GM18861 (cell line): ENCODE measurements around the gene B4GALNT2.

Experiments used
- ATAC-seq: cut with Tn5 transposase; IDR thresholded peaks from one replicate; pipeline ENCODE4 v1.9.1; 2021; ENCODE audit not compliant: unreplicated experiment

Gene B4GALNT2

DNA sequence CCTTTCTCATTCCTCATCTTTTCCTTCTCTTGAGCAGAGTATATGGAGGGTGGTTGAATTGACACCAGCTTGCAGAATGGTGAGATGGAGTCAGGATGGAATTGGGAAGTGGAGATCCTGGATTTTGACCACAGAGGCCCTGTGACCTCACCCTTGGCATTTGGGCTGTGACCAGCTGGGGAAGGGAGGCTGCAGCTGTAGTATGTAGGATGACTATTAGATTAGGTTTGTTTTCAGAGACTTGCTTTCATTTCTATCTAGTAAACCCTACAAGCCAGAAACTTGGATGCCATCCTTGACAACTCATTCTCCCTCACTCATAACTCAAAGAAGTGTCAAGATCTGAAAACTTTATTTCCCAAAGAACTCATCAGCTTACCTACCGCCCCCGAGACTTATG is 71.9 kb downstream of the B4GALNT2 start:
- ATAC-seq, result no peak

DNA sequence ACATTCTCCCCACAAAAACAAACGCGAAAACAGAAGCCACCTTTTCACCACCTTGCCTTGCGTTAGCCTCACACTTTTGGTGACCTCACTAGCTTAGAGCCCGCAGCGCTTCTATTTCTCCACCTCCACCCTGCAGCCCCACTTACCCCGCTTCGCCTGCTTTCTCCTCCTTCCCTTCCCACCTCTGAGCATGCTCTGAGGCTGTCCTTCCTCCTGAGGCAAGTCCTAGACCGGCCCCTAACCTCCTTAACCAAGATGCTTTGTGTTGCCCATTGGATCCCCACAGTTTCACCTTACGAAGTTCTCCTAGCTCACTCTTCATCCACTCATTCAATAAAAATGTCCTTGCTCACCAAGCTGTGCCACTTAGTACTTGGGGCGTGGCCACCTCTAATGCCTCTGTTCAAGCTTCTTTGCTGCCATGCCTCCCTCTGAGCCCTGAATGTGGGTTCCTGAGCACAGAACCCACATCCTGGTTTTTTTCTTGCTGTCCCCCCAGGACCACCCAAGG is 76.5 kb downstream of the B4GALNT2 start:
- no peak for ATAC-seq

DNA sequence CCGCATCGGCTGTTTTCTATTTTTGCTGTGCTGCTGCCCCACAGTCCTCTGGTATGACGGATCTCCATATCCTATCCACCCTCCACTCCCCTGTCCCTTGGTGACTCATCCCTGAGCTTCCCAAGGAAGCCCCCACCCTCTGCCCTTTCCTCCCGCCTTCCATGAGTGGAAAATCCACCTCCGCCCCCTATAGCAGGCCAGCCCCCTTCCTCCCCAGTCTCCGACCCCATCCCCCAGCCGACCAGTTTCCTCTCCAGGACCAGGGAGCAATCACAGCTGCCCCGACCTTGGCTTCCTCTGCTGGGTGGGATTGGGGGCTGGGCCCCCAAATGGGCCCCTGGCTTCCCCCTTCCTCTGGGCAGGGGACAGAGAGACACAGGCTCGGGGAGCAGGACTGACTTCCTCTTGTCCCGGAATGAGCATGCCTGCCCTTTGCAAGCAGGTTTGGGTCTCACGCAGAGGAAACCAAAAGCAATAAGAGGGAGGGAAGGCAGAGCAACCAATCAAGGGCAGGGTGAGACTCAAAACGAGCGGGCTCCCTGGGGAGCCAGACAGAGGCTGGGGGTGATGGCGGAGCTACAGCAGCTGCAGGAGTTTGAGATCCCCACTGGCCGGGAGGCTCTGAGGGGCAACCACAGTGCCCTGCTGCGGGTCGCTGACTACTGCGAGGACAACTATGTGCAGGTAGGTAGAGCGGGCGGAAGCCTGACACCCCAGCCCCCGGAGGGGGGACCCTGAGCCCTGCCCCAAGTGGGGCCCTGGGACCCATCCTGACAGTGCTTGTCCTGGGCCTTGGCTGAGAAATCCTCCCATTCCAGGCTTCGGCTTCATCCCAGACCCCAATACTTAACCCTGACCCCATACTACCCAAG is 77.8 kb downstream of the B4GALNT2 start, which contains the start of the genes ABI3 and GNGT2:
TSS of gene ABI3 (plus strand) at position 550 of the 872 bp plus-strand sequence. CDS start at position 568, 18 bp downstream.
TSS of gene GNGT2 (minus strand) at position 417 of the 872 bp plus-strand sequence. CDS start 3,152 bp downstream, outside the sequence.
- no peak for ATAC-seq

DNA sequence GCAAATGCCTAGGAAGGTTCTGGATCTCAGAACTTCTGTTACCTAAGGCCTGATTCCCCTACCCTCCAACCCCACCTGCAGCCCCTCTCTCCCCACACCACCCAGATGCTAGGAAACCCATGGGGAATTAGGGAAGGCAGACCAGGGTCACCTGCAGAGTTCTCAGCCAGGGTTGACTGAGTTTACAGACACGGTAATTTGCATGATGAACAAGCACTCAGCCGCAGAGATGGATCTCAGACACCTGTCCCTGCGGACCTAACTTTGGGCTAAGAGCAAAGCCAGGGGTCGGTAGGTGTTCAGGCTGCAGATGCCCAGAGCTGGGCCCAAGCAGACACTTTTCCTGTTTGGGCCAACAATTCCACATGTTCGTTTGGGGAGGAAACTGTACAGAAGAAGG is 80.8 kb downstream of the B4GALNT2 start:
- no peak for ATAC-seq

DNA sequence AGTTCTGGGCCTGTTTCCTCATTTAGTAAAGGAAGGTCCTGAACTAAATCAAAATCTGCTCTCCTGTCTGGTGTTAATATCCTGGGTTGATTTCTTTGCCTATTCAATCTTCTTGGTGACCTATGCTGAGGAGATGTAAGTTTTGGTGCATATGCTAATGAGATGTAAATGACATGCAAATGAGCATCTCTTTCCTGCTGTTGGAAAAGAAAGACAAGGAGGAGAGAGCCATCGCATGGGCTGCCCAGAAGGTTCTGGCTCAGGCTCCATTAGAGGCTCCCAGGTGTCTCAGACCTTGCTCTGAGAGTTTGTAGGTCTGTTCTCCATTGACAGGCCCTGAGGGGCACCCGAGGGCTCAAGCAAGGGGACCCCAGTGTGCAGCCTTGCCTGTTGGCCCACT is 81.3 kb downstream of the B4GALNT2 start:
- no peak for ATAC-seq

DNA sequence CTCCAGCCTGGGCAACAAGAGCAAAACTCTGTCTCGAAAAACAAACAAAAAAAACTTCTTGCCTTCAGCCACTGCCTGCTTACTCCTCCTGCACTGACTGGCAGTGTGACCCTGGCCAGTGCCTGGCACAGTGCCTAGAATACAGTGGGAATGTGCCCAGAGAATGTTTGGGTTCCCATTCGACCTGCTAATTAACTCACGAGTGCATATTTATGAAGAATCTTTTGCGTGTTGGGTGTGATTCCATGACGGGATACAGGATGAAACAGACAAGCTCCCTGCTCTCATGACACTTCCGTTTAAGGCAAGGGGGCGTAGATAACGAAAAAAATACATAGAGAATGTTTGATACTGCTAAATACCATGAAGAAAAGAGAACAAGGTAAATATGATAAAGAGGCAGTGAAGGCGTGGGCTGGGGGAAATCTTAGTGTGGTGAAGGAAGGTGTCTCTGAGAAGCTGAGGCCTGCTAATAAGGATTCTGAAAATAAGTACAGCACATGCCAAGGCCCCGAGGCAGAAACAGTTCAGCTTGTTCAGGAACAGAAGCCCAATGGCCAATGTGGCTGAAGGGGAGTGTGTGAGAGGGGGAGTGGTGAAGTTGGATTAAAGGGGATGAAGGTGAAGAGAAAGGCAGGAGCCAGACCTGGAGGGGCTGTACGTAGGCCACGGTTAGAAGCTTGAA is 82.2 kb downstream of the B4GALNT2 start:
- no peak for ATAC-seq

DNA sequence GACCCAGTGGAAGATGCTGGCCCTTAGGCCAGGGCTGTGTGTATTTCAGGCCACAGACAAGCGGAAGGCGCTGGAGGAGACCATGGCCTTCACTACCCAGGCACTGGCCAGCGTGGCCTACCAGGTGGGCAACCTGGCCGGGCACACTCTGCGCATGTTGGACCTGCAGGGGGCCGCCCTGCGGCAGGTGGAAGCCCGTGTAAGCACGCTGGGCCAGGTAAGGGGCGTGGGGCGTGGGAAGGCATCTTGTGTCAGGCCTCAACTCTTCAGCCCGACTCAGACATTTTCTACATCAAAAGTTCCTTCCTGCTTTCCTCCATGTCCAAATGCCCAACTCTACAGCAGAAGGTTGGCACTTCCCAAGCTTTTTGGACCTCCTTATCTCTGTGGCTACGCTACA is 83.9 kb downstream of the B4GALNT2 start:
- ATAC-seq, result no peak

DNA sequence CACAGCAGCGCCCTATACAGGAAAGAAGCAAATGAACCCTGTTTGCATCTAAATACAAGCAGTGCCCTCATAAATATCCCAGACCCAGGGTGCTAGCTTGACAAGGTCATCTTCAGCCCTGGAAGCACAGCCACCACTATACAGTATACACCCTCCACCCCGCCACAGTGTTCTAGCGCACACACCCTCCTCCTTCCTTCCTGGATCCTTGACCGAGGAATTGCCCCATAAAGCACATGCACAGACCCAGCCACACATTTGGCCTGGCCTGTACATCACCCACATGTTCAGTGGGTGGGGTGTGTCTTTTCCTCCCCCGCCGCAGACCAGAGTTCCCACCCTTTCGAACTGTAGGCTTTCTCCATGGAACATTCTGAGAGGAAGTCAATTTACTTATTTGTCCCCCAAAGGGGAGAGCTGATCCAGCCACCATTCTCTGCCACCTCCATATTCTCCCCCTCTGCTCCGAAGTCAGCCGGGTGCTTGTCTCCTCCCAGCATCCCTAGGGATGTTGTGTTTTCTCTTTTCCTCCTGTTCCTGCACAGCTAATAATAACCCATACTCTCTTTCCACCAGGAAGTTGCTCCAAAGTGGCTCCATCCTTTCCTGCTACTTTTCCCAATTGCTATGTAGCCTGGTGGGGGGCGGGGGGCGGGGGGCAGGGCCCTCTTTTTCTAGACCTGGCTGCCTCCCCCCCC is 84.5 kb downstream of the B4GALNT2 start:
- ATAC-seq, result no peak

DNA sequence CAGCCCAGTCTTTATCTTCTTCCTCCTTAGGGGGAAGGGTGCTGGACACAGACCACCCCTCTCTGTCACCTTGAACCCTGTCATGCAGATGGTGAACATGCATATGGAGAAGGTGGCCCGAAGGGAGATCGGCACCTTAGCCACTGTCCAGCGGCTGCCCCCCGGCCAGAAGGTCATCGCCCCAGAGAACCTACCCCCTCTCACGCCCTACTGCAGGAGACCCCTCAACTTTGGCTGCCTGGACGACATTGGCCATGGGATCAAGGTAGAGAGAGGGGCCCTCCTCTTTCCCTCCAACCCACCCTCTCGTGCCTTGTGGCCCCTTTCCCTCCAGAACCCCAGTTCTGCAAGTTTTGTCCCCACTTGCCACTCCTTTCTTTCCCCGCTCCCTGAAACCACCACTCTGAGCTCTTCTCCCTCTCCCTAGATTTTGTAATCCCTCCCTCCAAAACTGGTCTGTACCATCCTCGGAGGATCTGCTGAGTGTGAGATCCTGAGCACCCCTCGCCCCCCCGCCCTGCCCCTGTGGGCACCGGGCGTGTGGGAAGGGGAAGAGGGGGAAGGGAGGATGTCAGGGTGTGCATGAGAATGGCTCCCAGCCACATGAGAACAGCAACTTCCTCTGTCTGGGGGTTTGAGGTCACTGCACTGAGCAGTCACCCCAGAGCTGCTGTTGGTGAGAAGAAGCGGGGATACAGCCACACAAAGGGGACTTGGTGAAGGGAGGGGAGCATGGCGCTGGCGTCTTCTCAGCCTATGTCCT is 85.3 kb downstream of the B4GALNT2 start:
- ATAC-seq, result peak; percentile 52

DNA sequence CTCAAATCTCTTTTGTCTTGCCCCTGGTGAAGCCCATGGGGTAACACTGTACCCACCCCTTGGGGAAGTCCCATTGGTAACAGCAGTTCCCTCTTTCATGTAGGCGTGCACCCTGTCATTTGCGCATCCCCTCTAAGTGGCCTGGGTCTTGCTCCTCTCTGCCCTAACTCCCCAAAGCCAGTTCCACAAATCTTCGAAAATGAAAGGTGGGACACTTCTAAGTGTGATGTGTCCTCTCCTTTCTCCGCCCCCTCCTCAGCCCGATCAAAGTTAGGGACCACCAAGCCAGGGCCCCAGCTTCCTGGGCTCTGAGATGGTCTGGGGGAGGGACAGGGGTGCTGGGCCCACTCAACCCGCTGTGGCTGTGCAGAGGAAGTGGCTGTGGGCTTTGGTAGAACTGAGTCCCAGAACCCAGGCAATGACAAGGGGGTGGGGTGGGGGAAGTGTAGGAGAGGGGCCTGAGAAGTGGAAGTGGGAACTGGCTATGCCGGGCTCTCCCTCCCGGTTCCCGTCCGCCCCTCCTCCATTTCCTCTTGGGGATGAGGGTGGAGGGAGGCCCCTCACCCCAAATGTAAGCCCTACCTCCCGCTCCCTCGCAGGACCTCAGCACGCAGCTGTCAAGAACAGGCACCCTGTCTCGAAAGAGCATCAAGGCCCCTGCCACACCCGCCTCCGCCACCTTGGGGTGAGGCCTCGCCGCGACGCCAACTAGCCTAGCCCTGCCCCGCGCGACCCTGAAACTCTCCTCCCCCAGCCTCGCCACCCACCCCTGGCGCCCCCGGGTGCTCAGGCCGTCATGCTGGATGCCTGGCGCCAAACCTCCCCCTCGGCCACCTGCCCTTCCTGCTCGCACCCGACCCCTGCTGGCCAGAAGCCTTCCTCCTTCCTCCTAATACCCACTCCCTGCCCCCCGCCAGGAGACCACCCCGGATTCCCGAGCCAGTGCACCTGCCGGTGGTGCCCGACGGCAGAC is 86.7 kb downstream of the B4GALNT2 start:
- ATAC-seq, result no peak

DNA sequence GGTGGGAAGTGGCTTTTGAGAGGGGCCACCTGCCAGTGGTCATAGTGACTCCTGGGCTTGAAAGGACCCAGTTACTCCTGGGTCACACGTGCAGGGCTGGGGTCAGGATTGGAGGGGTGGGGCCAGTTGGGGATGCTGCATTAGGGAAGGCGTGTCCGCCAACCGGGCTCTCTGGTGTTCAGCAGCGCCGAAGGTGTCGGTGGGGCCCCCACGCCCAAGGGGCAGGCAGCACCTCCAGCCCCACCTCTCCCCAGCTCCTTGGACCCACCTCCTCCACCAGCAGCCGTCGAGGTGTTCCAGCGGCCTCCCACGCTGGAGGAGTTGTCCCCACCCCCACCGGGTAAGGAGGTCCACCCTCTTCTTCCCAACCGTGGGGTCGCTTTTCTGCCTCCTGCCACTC is 87.4 kb downstream of the B4GALNT2 start:
- no peak for ATAC-seq

DNA sequence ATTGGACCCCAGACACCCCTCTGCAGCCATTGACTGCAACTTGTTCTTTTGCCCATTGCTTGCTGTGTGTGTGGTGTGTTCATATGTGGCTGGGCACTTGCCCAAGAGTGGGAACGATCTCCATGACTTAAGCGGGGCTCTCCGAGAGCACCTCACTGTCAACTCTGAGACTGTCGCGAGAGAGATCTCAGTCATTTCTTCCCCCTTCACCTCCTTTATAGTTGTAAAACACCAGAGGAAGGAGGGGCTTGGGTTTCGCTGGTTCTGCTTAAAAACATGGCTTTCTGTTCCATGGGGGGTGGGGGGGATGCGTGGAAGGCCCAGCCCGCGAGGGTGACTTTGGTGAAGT is 90.6 kb downstream of the B4GALNT2 start:
- ATAC-seq, result no peak

DNA sequence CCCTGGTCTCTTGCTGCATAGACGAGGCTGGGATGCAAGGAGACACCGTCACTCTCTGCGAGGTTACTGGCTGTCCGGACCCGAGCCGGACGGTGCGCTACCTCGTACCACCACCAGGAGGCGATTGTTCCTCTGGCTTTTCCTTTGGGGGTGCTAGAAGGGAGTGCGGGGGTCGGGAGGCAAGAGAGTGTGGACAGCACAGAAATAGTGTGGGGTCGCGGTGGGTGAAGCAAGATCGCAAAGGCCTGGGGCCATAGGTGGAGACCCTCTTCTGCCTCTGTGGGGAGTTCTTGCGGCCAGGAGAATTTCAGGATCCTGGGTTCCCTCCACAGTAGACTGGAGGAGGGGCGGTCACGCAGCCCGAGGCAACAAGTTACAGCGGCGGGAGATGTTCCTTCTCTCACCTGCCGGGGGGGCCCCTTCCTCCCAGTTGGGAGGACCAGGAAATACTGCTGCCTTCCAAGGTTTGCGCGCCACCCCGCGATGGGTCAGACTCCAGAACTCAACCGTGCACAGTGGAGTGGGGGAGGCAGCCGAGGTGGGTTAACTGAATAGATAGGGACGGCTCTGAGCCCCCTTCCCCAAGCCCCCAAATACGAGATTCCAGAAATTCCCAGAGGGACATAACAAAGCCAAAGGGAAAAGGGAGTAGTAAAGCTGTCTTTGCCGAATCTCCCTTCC is 91.1 kb downstream of the B4GALNT2 start:
- no peak for ATAC-seq

DNA sequence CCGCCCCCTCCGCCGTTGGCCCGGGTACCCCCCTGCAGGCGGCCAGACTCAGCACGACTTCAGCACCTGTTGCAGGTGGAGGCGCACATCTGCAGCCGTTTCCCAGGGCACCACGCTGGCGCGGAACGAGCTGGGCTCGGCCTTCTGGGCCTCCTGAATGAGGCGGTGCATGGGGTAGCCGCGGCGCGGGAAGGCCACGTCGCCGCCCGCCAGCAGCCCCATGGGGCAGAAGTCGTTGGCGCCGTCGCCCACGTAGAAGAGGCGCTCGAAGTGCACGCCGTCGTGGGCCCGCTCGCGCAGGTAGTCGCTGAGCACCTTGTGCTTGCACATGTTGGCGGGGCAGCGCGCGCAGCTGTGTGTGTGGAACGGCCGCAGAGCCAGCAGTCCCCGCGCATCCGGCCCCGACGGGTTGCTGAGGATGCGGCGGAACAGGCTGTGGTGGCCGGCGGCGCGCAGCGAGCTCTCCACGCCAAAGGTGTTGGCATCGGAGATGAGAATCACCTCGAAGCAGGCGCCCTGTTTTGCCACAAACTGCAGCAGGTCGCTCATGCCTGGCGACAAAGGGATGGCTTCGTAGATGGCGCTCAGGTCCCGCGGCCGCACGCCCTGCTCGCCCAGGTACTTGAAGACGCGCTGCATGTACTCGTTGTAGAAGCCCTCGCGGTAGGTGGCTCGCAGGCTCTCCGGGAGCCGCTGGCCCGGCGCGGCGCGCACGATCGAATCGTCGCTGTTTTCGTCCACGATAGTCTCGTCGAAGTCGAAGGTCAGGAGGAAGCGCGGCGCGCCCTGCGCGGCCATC is 91.8 kb downstream of the B4GALNT2 start:
- no peak for ATAC-seq

DNA sequence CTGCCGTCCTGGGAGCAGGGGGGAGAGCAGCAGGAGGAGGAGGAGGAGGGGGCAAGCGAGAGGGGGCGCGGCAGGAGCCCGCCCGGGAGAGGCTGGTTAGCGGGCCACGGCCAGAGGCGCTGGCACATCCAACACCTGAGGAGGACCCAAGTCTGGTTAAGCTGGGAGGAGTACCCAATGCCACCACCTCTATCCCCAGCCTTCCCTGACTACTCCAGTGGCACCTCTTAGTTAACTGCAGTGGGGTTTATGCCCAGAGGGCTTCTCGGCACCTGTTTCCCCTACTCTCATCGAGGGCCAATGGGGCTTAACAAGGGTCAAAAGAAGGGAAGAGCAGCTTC is 92.4 kb downstream of the B4GALNT2 start:
- no peak for ATAC-seq

DNA sequence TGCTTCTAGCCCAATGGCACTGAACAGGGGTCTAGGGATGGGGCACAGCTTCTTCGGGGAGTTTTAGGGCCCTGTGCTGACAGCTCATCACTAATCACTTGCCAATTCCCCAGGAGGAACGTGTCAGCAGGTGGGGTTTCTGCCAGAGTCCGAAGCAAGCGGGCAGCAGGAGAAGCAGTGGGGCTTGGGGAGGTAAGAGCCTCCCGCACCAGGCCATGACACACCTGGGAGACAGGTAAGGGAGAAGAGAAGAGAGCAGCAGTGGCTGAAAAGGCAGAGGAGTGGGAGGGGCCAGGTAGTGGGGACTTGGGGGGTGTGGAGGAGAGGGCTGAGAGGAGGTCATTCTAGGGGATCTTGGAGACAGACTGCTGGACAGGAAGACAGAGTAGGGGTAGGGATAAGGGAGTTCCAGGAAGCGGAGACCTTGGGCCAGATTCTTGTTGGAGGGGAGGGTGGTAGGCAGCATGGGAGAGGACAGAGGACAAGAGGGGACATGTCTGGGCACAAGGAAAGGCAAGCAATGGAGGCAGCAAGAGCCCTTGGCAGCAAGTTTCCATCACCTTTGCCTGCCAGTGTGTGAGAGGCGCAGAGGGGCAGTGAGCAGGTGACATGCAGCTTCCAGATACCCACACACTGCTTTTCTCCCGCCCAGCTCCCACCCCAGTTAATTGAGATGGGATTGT is 93.1 kb downstream of the B4GALNT2 start:
- no peak for ATAC-seq
